Measurements from ENCODE around the gene CNNM4.

GRCh38 chr2:96801786-96802595, 41.3 kb downstream of the CNNM4 start:
- TF ChIP-seq EZH2 (IDR thresholded peaks at IDR 0.05; ENCODE audit: low read length, unreplicated experiment) (no peak), CTCF (conservative IDR thresholded peaks at IDR 0.05; ENCODE audit: low read depth, low read length) (no peak), EZH2phosphoT487 (IDR thresholded peaks at IDR 0.05; ENCODE audit: borderline replicate concordance, low read length) (no peak)
